Inferior parietal cortex (tissue), 1 donor: Measurements from ENCODE around the gene MCL1.
A peak's percentile ranks its signal among the peaks of the same experiment; 100 is the strongest.
"Not testable (repeated sequence)": the region's sequence is repeated elsewhere in the genome, so short reads cannot be mapped to it uniquely, and the experiment has no call there.

Experiments
- DNase-seq: peaks from one replicate; pipeline ENCODE4 v3.0.0-alpha.2; 2016; ENCODE audit errors: extremely low spot score

Gene MCL1

DNA sequence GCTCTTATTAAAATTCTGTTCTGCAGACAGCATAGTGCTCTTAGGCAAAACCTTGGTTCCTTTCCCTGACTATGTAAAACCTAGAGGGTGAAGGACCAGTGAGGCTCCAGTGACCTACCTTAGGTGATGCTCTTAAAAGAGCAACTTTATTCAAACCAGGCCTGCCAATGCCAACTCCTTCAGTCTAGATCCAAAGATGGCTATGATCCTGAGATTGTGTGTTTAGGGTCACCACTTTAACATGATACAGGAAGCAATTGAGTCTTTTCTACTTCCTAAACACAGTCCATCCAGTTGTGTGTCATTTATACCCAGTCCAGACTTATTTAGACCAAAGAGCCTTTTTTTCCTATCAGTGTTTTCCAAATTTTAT is 10.8 kb downstream of the MCL1 start:
- no peak for DNase-seq

DNA sequence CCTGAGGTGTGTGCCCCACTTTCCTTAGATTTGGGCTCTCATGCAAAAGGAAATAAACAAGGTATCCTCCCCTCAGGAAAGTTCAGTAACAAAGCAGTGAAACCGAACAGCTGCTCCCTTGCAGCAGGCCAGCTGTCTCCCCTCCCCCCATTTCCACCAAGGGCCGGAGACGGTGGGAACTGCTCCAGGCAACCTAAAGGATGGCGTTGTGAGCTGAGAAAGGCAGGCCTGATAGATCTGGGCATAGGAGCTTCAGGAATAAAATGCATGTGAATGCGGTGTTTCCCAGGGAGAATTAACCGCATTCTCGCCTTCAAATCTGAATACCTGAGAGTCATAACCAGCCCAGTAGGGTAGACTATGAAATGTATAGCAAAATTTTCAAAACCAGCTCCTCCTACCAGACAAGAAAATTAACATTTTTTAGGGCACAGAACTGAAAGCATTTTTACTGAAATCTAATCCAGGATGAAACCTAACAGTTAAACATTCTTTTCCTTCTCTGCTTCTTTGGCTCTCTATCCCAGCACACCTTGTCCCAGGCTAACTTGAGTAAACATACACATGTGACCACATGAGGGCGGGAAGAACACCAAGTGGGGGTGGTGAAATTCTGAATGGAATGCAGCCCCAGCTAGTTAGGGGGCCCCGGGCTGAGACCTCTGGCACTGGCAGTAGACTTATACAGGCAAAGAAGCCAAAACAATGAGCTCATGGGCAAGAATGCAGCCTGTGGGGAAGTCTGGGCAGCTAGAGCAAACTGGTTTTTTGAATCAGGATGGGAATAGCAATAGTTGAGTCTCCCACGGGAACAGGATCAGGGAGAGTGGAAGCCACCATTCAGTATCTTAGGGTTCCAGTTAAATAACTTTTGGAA is 11.5 kb downstream of the MCL1 start:
- DNase-seq, result peak; percentile 46

- DNase-seq, result no peak
These were observed 12.1 kb downstream of the MCL1 start for GRCh38 chr1:150567341-150567716.

DNA sequence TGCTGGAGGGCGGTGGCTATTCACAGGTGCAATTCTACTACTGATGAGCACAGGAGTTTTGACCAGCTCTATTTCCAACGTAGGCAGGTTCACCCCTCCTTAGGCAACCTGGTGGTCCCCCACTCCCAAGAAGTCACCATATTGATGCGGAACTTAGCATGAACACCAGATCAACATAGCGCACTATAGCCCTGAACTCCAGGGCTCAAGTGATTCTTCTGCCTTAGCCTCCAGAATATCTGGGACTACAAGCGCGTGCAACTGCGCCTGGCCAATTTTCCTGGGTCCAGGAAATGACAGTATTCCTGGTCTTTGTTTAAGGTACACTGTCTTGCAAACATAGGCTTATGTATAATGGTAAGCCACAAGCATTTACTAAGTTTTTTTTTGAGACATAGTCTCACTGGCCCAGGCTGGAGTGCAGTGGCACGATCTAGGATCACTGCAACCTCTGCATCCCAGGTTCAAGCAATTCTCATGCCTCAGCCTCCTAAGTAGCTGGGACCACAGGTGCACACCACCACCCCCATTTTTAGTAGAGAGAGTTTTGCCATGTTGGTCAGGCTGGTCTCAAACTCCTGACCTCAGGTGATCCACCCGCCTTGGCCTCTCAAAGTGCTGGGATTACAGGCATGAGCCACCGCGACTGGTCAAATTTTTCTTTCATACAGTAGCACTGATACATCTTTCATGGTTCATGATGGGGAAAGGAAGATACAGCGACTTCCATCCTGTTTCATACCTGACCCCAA is 12.6 kb downstream of the MCL1 start:
- no peak for DNase-seq

- not testable (repeated sequence) for DNase-seq
These were observed 14.0 kb downstream of the MCL1 start for GRCh38 chr1:150565240-150565991.

DNA sequence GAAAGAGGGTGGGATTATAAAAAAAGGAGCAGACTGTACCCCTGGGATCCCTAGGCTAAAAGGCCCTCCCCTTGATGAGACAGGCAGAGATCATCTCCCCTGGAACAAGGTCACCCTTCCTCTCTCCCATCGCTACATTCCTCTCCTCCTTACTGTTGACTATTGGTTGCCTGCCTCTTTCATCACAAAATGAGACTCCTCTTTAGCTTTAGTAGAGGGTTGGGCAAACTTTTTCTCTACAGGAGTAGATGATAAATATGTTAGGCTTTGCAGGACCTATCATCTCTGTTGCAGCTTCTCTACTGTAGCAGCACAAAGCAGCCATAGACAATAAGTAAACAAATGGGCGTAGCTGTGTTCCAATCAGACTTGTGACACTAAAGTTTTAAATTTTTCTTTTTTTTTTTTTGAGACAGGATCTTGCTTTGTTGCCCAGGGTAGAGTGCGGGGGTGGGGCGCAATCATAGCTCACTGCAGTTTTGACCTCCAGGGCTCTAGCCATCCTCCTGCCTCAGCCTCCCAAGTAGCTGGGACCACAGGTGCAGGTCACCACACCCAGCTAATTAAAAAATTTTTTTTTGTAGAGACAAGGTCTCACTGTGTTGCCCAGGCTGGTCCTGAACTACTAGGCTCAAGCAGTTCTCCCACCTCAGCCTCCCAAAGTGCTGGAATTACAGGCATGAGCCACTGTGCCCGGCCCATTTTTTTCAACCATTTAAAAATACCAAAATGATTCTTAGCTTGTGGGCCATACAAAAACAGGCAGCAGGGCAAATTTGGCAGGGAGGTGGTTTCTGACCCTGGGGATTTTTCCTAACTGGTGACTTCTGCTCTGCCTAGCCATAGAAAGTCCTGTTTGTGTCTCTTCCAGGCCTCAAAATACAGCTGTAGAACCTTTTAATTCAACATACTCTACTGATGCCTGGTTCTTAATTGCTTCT is 15.1 kb downstream of the MCL1 start:
- DNase-seq, result no peak

- DNase-seq, result no peak
These were observed 15.9 kb downstream of the MCL1 start for GRCh38 chr1:150563340-150564038.

- DNase-seq, result no peak
These were observed 16.7 kb downstream of the MCL1 start for GRCh38 chr1:150562446-150563339.

GRCh38 chr1:150561974-150562445 is 17.4 kb downstream of the MCL1 start:
- peak; percentile 54 for DNase-seq

- DNase-seq, result peak; percentile 76
These were observed 18.0 kb downstream of the MCL1 start for GRCh38 chr1:150561254-150561973.

DNA sequence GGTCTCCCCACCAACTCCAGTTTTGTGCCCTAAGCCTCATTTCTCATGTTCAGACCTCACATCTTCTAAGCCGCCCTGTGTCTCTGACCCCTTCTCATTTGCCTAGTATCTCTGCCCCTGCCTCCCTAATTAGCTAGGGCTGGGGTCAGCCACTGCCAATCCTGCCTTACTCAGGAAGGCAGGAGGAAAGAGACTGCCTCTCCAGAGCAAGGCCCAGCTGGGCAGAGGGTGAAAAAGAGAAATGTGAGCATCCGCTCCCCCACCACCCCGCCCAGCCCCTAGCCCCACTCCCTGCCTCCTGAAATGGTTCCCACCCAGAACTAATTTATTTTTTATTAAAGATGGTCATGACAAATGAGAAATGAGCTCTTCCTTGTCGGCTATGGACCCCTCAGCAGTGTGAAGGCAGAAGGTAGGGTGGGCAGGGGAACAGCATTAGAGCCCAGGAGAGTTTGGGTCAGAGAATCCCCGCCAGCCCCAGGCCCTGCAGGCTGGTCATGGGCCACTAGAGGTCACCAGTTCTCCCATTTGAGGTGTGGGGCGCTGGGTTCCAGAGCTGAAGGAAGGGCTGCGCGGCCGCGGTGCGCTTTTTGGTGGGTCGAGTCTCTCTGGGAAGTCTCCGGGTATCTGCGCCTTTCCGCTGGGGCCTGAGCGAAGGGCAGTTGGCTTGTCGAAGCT is 18.7 kb downstream of the MCL1 start:
- DNase-seq, result peak; percentile 70

DNA sequence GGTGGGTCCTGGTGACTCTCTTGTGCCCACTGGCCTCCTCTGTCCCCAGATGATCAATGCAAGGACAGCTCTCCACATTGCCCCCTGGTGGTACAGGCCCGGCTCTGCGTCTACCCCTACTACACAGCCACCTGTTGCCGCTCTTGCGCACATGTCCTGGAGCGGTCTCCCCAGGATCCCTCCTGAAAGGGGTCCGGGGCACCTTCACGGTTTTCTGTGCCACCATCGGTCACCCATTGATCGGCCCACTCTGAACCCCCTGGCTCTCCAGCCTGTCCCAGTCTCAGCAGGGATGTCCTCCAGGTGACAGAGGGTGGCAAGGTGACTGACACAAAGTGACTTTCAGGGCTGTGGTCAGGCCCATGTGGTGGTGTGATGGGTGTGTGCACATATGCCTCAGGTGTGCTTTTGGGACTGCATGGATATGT is 19.4 kb downstream of the MCL1 start:
- DNase-seq, result peak; percentile 68

DNA sequence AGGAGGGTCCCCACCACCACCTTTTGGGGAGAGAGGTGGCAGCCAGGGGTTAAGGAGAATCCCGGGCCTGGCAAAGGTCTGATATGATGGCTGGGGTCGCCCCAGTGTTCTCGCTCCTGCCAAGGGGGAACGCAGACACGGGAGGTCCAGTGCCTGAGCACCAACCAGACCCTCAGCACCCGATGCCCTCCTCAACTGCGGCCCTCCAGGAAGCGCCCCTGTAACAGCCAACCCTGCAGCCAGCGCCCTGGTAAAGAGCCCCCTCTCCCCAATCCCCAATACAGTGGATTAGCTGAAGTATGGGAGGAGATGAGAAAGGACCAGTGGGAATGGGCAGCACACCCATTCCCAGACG is 19.8 kb downstream of the MCL1 start:
- DNase-seq, result no peak

- DNase-seq, result no peak
These were observed 20.4 kb downstream of the MCL1 start for GRCh38 chr1:150558761-150559655.

GRCh38 chr1:150558303-150558704 is 21.1 kb downstream of the MCL1 start:
- no peak for DNase-seq

- no peak for DNase-seq
These were observed 21.6 kb downstream of the MCL1 start for GRCh38 chr1:150557813-150558212.

DNA sequence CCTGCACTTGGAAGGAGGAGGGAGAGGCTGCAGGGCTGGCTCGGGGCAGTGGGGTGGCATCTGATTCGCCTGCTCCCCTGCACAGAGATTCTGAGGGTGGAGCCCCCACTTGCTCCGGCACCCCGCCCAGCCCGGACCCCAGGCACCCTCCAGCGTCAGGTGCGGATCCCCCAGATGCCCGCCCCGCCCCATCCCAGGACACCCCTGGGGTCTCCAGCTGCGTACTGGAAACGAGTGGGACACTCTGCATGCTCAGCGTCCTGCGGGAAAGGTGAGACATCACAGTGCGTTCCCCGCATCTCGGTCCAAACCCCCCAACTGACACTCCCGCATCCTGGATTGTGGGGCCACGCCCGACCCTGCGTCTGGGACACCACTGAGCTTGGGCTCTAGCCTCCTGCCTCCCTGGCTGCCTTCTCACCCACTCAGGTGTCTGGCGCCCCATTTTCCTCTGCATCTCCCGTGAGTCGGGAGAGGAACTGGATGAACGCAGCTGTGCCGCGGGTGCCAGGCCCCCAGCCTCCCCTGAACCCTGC is 22.3 kb downstream of the MCL1 start:
- DNase-seq, result no peak
